GM10248 (cell line): ENCODE data around the gene CD33.

Source experiments
- CTCF ChIA-PET: fragments of 300-600 bp; sonication (Branson Sonifier 250); formaldehyde crosslinking; extraction: SDS; loops from one replicate; lab custom pipeline; 2021; ENCODE audit warnings: antibody characterized with exemption; lab: Yijun Ruan, JAX
- POLR2A ChIA-PET: fragments of 350-650 bp; sonication (Branson Sonifier 250); formaldehyde crosslinking; extraction: SDS; loops from one replicate; lab custom pipeline; 2020; ENCODE audit warnings: antibody characterized with exemption; lab: Yijun Ruan, JAX
- DNase-seq: peaks from one replicate; pipeline ENCODE4 v3.0.0; 2012; ENCODE audit errors: extremely low spot score
- TF ChIP-seq, protein P1 (sequence below): IDR thresholded peaks from 2 replicates; pipeline ENCODE4 v1.5.1; 2012; ENCODE audit warnings: mild to moderate bottlenecking, low read depth; ENCODE audit errors: extremely low read depth, missing control alignments, control extremely low read depth

Gene CD33

DNA sequence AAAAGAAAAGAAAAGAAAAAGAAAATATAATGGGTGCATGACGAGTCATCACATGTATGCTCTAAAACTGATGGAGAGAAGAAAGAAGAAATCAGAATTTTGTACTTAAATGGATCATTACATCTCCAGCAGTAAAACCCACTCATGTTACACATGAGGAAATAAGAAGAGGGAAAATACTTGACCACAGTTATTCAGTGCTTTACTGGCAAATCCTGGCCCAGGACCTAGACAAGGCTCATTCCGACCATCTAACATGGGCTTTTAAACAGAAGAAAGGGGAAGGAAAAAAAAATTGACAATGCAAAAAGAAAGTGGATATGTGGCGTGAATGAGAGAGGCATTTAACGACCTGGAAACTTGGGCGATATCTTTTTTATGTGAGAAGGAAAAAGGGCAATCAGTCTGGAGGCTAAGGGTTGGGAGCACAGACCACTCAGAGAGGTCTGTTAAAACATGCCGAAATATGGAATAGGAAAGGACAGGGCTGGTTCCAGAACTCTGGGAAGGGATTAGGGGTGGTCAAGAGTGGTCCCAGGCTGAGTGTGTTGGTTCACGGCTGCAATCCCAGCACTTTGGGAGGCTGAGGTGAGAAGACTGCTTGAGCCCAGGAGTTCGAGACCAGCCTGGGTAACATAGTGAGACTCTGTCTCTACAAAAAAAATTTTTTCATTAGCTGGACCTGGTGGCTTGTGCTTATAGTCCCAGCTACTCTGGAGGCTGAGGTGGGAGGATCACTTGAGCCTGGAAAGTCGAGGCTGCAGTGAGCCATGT, 27.6 kb downstream of the CD33 start:
- TF ChIP-seq, protein P1, sequence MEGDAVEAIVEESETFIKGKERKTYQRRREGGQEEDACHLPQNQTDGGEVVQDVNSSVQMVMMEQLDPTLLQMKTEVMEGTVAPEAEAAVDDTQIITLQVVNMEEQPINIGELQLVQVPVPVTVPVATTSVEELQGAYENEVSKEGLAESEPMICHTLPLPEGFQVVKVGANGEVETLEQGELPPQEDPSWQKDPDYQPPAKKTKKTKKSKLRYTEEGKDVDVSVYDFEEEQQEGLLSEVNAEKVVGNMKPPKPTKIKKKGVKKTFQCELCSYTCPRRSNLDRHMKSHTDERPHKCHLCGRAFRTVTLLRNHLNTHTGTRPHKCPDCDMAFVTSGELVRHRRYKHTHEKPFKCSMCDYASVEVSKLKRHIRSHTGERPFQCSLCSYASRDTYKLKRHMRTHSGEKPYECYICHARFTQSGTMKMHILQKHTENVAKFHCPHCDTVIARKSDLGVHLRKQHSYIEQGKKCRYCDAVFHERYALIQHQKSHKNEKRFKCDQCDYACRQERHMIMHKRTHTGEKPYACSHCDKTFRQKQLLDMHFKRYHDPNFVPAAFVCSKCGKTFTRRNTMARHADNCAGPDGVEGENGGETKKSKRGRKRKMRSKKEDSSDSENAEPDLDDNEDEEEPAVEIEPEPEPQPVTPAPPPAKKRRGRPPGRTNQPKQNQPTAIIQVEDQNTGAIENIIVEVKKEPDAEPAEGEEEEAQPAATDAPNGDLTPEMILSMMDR: no peak
- CTCF ChIA-PET: interaction anchor here (1.1 kb wide), 2 partner anchors 18 to 82 kb away, joined by 3 read pairs; no protein-coding TSS in a partner anchor
- DNase-seq: no peak
- POLR2A ChIA-PET: no interaction called here

DNA sequence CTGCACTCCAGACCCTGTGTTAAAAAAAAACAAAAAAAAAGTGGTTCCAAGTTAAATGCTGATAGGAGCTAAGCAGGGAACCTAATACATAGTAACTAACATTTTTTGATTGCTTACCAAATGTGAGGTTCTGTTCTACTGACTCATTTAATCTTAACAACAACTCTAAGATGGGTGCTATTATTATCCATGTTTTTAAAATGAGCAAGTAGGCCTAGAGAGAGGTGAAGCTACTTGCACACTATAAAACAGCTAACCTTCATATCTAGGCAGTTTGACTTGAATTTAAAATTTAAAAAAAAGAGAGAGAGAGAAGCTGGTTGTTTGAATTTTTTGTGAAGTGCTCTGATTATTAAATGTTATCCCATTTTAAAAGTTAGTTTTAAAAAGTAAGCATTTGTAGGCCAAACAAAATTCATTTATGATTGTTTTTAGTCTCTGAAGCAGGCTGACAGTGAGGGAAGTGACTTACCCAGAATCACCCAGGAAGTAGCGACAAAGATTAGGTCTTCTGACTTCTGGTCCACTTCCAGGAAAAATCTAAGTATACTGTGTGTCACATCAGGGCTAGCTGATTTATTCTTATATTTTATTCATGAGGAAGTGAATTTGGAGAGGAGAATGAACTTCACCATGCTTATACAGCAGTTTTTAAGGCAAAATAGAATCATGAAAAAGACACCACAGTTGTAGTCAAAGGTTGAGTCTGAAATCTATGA, 28.4 kb downstream of the CD33 start:
- ChIA-PET POLR2A (no interaction called here), CTCF (interaction anchor here (1.1 kb wide), 2 partner anchors 17 to 83 kb away, joined by 3 read pairs; no protein-coding TSS in a partner anchor)
- TF ChIP-seq, protein P1: no peak

GRCh38 chr19:51256155-51256625, 31.3 kb downstream of the CD33 start:
- ChIA-PET POLR2A (no interaction called here), CTCF (interaction anchor here (1.1 kb wide), 1 partner anchor 13 kb away, joined by 3 read pairs; no protein-coding TSS in a partner anchor)
- no peak for DNase-seq
- TF ChIP-seq, protein P1: no peak

More for the DNA sequence above, 28.4 kb downstream of the CD33 start:
- DNase-seq: no peak

- POLR2A ChIA-PET: no interaction called here
- CTCF ChIA-PET: interaction anchor here (0.8 to 3.0 kb wide), 8 partner anchors 13 to 257 kb away, joined by 3 to 13 read pairs (median 6); no protein-coding TSS in a partner anchor
- DNase-seq: no peak
- TF ChIP-seq, protein P1: no peak
Observed at GRCh38 chr19:51257471-51257870, 32.6 kb downstream of the CD33 start.

DNA sequence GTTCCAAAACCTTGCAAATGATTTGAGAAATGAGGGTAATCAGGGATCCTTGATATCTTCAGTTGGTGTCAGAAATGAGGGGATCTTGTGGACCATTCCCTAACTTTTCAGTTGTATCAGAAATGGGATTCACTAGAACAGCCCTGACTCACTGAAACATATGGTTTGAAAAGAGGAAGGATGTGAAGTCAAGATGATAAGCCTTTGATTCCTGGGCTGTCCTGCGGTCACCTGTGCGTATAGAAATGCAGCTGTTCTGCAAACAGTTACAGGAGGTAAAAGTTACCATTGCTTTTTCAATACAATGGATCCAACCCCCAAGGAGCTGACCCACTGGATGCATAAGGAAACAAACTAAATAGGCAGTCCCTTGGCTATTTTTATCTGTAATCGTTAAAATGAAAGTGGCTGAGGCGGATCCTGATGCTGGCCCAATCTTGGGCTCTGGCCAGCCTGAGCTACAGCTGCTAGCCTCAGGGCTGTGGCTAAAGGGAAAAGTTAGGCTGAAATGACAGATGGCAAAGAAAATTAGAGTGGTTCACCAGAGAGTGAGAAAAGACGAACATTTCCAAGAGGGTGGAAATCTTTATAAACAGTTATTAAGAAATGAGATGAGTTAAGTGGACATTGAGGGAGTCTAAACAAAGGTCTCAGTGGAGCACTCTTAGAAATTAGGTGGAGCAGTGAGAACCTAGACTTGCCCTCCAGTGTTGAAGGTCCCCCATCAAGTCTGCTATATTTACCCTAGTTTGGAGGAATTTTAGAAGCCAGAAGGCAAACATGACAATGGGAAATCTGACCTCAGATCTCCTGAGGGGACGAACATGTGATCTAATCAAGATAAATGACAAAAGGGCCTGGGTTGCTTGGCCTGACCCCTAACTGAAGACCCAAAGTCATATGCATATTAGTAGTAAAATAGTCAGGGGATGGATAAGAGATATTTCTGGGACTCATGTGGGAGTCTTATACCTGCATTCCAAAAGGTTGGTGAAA, 33.6 kb downstream of the CD33 start:
- ChIA-PET CTCF (interaction anchor here (0.8 to 3.0 kb wide), 23 partner anchors 8 to 256 kb away, joined by 3 to 63 read pairs (median 6); partner anchors contain the start of gene SIGLECL1), POLR2A (no interaction called here)
- no peak for DNase-seq
- TF ChIP-seq, protein P1: no peak
